A172 (cell line): Measurements from ENCODE around the gene SLC2A1. TPM values are rescaled to one million over a fixed set of nuclear protein-coding genes. Genes with fewer than 3 reads are reported as not detected.
"Not testable (repeated sequence)": the region's sequence is repeated elsewhere in the genome, so short reads cannot be mapped to it uniquely, and the experiment has no call there.

Experiments used
- DNase-seq: peaks from one replicate; pipeline ENCODE4 v3.0.0-alpha.2; 2015; ENCODE audit warnings: low spot score
- total RNA-seq: library from RNA; depleted of rRNA; stranded (reverse); fragments of >200 nt; shearing (Covaris generic); gene quantifications from 2 replicates; pipeline ENCODE4 v1.2.3, GENCODE V29; 2014; rRNA removed

Gene SLC2A1
- total RNA-seq, 1 experiment from 2014 or later: 164 TPM

- DNase-seq: not testable (repeated sequence)
Observed at GRCh38 chr1:42899960-42900359, 58.7 kb downstream of the SLC2A1 start.

- no peak for DNase-seq
Observed at GRCh38 chr1:42891465-42892138, 67.1 kb downstream of the SLC2A1 start.

GRCh38 chr1:42889264-42889663, 69.4 kb downstream of the SLC2A1 start:
- DNase-seq: no peak

- DNase-seq: no peak
Observed at GRCh38 chr1:42888013-42888633, 70.5 kb downstream of the SLC2A1 start.

- no peak for DNase-seq
Observed at GRCh38 chr1:42887366-42887765, 71.3 kb downstream of the SLC2A1 start.

GRCh38 chr1:42886800-42887199, 71.9 kb downstream of the SLC2A1 start:
- no peak for DNase-seq

GRCh38 chr1:42886046-42886739, 72.5 kb downstream of the SLC2A1 start:
- DNase-seq: no peak

- DNase-seq: no peak
Observed at GRCh38 chr1:42880384-42880783, 78.3 kb downstream of the SLC2A1 start.

- no peak for DNase-seq
Observed at GRCh38 chr1:42877380-42877779, 81.3 kb downstream of the SLC2A1 start.

- DNase-seq: no peak
Observed at GRCh38 chr1:42876009-42876408, 82.7 kb downstream of the SLC2A1 start.

Other genes starting within 250 kb of the SLC2A1 start
- not detected in 2 replicates for gene CLDN19, start 218.6 kb downstream of the SLC2A1 start, total RNA-seq
- gene P3H1, start 191.8 kb downstream of the SLC2A1 start, total RNA-seq: 79.5 and 95.5 TPM in 2 replicates
- 3.1 and 6.1 TPM in 2 replicates for gene C1orf50, start 191.6 kb downstream of the SLC2A1 start, total RNA-seq
- 0.05 TPM in 1 of 2 replicates, not detected in the other for gene TMEM269, start 173.9 kb downstream of the SLC2A1 start, total RNA-seq
- 6.2 and 7.8 TPM in 2 replicates for gene ERMAP, start 141.7 kb downstream of the SLC2A1 start, total RNA-seq
- gene SVBP, start 141.5 kb downstream of the SLC2A1 start, total RNA-seq: 15.2 and 25.8 TPM in 2 replicates
- gene ZNF691, start 112.3 kb downstream of the SLC2A1 start, total RNA-seq: 4.4 and 9.1 TPM in 2 replicates
- gene EBNA1BP2, start 213.4 kb upstream of the SLC2A1 start, total RNA-seq: 167 and 244 TPM in 2 replicates
- gene CFAP57, start 213.5 kb upstream of the SLC2A1 start, total RNA-seq: 0.12 and 0.98 TPM in 2 replicates